Endothelial cell (in vitro differentiated cells): Measurements from ENCODE around the gene DDX25. TPM values are rescaled to one million over a fixed set of nuclear protein-coding genes. Genes with fewer than 3 reads are reported as not detected.

Source experiments
- DNase-seq: peaks from one replicate; pipeline ENCODE4 v3.0.0; 2021; ENCODE audit warnings: low spot score
- H3K27ac Mint-ChIP-seq: one replicate; pipeline ENCODE4 v1.8.0; 2021; ENCODE audit warnings: mixed read lengths, inconsistent platforms; ENCODE audit not compliant: unreplicated experiment
- H3K27me3 Mint-ChIP-seq: one replicate; pipeline ENCODE4 v1.8.0; 2021; ENCODE audit warnings: mild to moderate bottlenecking, moderate library complexity, mixed read lengths, inconsistent platforms; ENCODE audit not compliant: unreplicated experiment
- H3K36me3 Mint-ChIP-seq: one replicate; pipeline ENCODE4 v1.8.0; 2021; ENCODE audit warnings: mild to moderate bottlenecking, low read depth, mixed read lengths, inconsistent platforms; ENCODE audit not compliant: unreplicated experiment
- H3K4me1 Mint-ChIP-seq: one replicate; pipeline ENCODE4 v1.8.0; 2021; ENCODE audit warnings: mild to moderate bottlenecking, mixed read lengths, inconsistent platforms; ENCODE audit not compliant: unreplicated experiment
- H3K4me3 Mint-ChIP-seq: one replicate; pipeline ENCODE4 v1.8.0; 2021; ENCODE audit warnings: mild to moderate bottlenecking, mixed read lengths, inconsistent platforms; ENCODE audit not compliant: unreplicated experiment
- H3K9me3 Mint-ChIP-seq: one replicate; pipeline ENCODE4 v1.8.0; 2021; ENCODE audit warnings: mixed read lengths, inconsistent platforms; ENCODE audit not compliant: unreplicated experiment
- CTCF ChIP-seq: fragments of 200-600 bp; sonication (generic); IDR thresholded peaks from one replicate; pipeline ENCODE4 v1.5.0; 2021; ENCODE audit warnings: antibody characterized with exemption; ENCODE audit not compliant: unreplicated experiment
- total RNA-seq: library from RNA; stranded (reverse); fragmentation: NEBNext Ultra II Directional; extraction: Animal tissue kit (Norgen Biotek cat#: 25700); gene quantifications from one replicate; pipeline ENCODE4 v1.2.1, GENCODE V29; 2021; ENCODE audit not compliant: unreplicated experiment

DDX25 gene
- total RNA-seq, 1 donor from 2014 or later = 7.5 TPM

GRCh38 chr11:125935618-125936199, 31.4 kb downstream of the DDX25 start:
- H3K4me1 Mint-ChIP-seq = peaks cover 9% of the 10 kb centered on the region
- H3K36me3 Mint-ChIP-seq = no peaks in the 10 kb centered on the region
- no peak overlapping the region for H3K4me3 Mint-ChIP-seq
- H3K9me3 Mint-ChIP-seq = no peaks in the 10 kb centered on the region
- no peak overlapping the region for H3K27ac Mint-ChIP-seq
- no peak for TF ChIP-seq CTCF
- no peak for DNase-seq
- peaks cover 5% of the 10 kb centered on the region for H3K27me3 Mint-ChIP-seq

GRCh38 chr11:125938418-125938817, 34.1 kb downstream of the DDX25 start:
- H3K27me3 Mint-ChIP-seq = peaks cover 3% of the 10 kb centered on the region
- no peak for DNase-seq

DNA sequence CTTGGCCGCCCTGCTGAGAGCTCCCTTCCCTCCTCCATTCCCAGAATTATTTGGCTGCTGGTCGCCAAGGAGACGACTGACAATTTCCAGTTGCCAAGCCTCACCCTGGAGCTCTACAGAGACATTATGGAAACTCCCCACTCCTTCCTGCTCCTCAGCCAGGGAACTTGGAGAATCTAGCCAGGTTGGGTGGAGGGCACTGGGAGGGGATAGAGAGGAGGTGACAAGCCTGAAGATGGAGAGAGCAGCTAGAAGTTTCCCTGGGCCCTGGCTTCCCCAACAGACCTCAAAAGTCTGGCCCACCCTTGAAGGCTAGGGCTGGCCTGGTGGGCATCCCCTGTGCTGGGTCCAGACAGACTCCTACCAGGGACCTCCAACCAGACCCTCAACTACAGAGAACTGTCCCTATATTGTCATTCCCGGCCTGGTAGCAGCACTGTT, 34.8 kb downstream of the DDX25 start:
- Mint-ChIP-seq H3K27me3 (peaks cover 2% of the 10 kb centered on the region), H3K27ac (peak overlapping the region; percentile 28), H3K36me3 (no peaks in the 10 kb centered on the region), H3K4me1 (peaks cover 24% of the 10 kb centered on the region), H3K4me3 (no peak overlapping the region), H3K9me3 (no peaks in the 10 kb centered on the region)
- no peak for DNase-seq
- TF ChIP-seq CTCF = no peak

More at GRCh38 chr11:125938418-125938817, 34.1 kb downstream of the DDX25 start:
- no peaks in the 10 kb centered on the region for H3K9me3 Mint-ChIP-seq
- peaks cover 24% of the 10 kb centered on the region for H3K4me1 Mint-ChIP-seq
- no peaks in the 10 kb centered on the region for H3K36me3 Mint-ChIP-seq
- H3K4me3 Mint-ChIP-seq = no peak overlapping the region
- H3K27ac Mint-ChIP-seq = no peak overlapping the region
- TF ChIP-seq CTCF = no peak

GRCh38 chr11:125940145-125940544, 35.8 kb downstream of the DDX25 start:
- Mint-ChIP-seq H3K4me3 (no peak overlapping the region), H3K36me3 (no peaks in the 10 kb centered on the region), H3K9me3 (no peaks in the 10 kb centered on the region), H3K27me3 (peaks cover 2% of the 10 kb centered on the region), H3K4me1 (peaks cover 24% of the 10 kb centered on the region), H3K27ac (no peak overlapping the region)
- no peak for DNase-seq
- no peak for TF ChIP-seq CTCF

DNA sequence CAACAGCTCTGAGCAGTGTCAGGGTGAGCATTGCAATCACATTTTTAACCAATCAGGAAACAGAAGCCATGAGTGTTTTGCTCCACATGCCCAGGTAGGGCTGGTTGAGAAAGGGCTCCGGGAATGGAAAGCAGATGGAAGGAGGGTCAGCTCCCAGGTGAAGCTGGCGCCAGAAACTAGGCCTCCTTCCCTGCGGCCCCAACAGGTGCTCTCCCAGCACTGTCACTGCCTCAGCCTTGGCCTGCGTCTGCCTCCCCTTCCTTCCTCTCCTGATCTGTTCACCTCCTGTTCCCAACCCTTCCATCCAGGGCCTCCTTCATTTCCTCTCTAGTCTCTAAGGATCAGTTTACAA, 36.9 kb downstream of the DDX25 start:
- DNase-seq = no peak
- Mint-ChIP-seq H3K27ac (peak overlapping the region; percentile 38), H3K27me3 (no peaks in the 10 kb centered on the region), H3K4me3 (no peak overlapping the region), H3K9me3 (no peaks in the 10 kb centered on the region), H3K4me1 (peaks cover 24% of the 10 kb centered on the region), H3K36me3 (no peaks in the 10 kb centered on the region)
- no peak for TF ChIP-seq CTCF
